ENCODE measurements around the gene FHIT.

Gene FHIT

DNA sequence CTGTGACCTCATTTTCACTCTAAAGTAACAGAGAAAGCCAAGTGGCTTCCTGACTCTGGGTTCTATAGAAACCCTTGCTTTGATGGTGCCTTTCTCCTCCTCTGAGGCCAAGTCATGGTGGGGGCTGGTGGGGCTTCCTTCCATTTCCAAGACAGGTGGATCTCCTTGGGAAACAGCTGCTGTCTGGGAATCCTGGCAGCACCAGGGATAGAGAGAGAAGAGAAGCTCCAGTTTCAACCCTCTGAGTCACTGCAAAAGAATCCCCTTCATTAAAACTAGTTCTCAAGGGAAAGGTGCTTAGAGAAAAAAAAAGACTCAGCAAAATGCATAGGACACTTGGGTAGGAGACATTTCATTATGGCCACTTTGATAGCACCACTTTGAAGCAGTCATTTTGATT, 614.4 kb downstream of the FHIT start:
- no peak for DNase-seq
- intact Hi-C loops (cut with DNase I; ENCODE audit: low total_unique reads): no loop called here
- Histone ChIP-seq H3K27ac (no peak overlapping the region), H3K4me1 (peaks cover 0 to 38% (median 7%) of the 10 kb centered on the region in 4 donors), H3K9me3 (no peaks in the 10 kb centered on the region), H3K27me3 (no peaks in the 10 kb centered on the region), H3K4me3 (no peak overlapping the region), H3K36me3 (no peaks in the 10 kb centered on the region)
- TF ChIP-seq CTCF (IDR thresholded peaks at IDR 0.05): no peak

DNA sequence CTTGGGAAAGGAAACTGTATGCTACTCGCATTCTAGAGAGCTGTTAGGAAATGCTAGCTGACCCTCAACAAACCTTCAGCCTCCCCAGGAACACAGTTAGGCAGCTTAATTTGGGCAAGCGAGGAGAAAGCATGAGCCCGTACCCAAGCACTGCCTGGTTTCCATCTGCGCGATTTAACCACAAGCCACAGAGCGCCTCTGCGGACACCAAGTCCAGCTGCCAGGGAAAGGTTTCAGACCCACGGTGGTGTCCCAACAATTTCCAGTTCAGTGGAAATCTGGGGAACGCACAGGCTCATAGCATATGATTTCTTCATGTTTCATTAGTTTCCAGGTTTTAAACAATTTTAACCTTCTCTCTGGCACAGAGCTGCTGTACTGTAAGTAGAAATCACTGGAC, 617.6 kb downstream of the FHIT start:
- DNase-seq: no peak
- Histone ChIP-seq H3K4me3 (no peak overlapping the region), H3K27me3 (no peaks in the 10 kb centered on the region), H3K4me1 (peaks cover 0 to 30% (median 4%) of the 10 kb centered on the region in 4 donors), H3K36me3 (no peaks in the 10 kb centered on the region), H3K9me3 (no peaks in the 10 kb centered on the region), H3K27ac (peak overlapping the region in 1 of 2 donors; percentile 27)
- intact Hi-C loops (cut with DNase I; ENCODE audit: low total_unique reads): no loop called here
- TF ChIP-seq CTCF (IDR thresholded peaks at IDR 0.05): no peak

DNA sequence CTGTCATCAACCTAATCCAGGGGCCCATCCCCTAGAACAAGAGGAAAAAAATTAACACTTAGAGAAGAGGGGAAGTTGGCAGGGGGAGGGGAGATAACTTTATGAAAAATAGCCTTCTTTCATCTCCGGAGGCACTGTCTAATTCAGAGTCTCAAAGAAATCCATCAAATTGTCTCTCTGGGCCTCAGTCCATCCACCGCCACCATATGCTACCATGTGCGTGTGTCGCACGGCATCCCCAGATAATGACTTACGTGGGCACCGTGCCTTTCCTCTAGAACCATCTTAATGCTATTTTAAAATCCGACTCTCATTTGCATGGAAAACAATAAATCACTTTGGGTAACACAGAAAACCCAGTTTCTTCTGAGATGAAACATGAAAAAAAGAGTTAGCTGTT, 619.7 kb downstream of the FHIT start:
- no peaks in the 10 kb centered on the region for H3K27me3 ChIP-seq
- no peak for DNase-seq
- no peak overlapping the region for H3K27ac ChIP-seq
- no peak for TF ChIP-seq CTCF (IDR thresholded peaks at IDR 0.05)
- intact Hi-C loops (cut with DNase I; ENCODE audit: low total_unique reads): no loop called here
- no peak overlapping the region for H3K4me3 ChIP-seq
- H3K4me1 ChIP-seq: peaks cover 0 to 25% (median 2%) of the 10 kb centered on the region in 4 donors
- H3K36me3 ChIP-seq: no peaks in the 10 kb centered on the region
- no peaks in the 10 kb centered on the region for H3K9me3 ChIP-seq

DNA sequence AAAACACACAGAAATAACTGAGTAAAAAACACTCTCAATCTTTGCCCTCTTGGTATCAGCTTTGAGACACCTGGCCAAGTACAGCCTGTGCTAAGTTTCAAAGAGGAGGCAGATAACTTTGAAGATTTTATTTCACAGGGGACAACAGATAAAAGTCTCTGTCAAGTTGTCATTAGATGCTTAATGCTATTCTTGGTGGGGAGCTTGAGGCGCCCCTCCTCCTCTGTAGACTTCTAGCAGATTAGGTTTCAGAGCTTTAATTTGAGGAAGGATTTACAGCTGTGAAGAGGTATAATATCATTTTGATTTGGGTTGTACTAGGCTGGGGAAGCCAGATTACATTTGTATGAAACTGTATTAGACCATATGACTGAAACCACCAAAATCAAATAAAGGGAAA, 620.3 kb downstream of the FHIT start:
- H3K4me1 ChIP-seq: peaks cover 0 to 19% (median 2%) of the 10 kb centered on the region in 4 donors
- no peaks in the 10 kb centered on the region for H3K27me3 ChIP-seq
- no peaks in the 10 kb centered on the region for H3K9me3 ChIP-seq
- DNase-seq: no peak
- no peaks in the 10 kb centered on the region for H3K36me3 ChIP-seq
- no peak overlapping the region for H3K27ac ChIP-seq
- no peak overlapping the region for H3K4me3 ChIP-seq
- no peak for TF ChIP-seq CTCF (IDR thresholded peaks at IDR 0.05)
- intact Hi-C loops (cut with DNase I; ENCODE audit: low total_unique reads): no loop called here

DNA sequence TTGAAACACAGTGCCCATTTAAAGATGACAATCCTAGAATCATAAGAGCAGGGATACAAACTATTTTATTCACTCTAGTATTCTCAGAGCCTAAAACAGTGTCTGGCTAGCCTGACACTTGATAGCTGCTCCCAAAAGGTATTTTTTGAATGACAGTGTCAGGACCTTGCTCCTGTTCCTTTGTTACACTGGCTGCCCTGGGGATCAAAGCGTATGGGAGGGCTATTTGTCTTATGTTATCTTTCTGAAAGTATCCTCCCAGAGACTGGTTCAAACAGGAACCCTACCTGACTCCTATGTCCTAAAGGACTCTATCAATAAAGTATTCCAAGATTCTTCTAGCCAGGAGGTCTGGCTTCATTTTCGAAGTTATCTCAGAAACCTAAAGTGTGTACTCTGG, 621.4 kb downstream of the FHIT start:
- Histone ChIP-seq H3K27me3 (no peaks in the 10 kb centered on the region), H3K9me3 (no peaks in the 10 kb centered on the region), H3K27ac (no peak overlapping the region), H3K4me1 (peaks cover 0 to 11% (median 2%) of the 10 kb centered on the region in 4 donors), H3K4me3 (no peak overlapping the region), H3K36me3 (no peaks in the 10 kb centered on the region)
- no peak for TF ChIP-seq CTCF (IDR thresholded peaks at IDR 0.05)
- intact Hi-C loops (cut with DNase I; ENCODE audit: low total_unique reads): no loop called here
- DNase-seq: no peak

DNA sequence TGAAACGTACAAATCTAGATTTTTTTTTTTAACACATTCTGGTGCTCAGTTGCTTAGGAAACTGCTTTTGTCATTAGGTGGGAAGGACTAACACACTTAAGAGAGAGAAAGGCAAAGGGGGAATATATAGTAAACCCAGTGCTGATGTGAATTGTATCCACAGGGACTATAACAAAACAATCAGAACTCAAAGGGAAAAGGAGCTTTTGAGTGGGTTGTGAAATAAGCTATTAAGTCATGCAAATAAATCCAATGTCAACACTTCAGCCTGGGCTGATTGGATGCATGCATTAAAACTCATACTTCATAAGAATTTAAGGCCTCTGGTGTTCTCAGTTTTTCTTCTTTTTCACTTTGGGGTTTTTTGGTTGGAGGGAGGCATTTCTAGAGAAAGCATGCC, 628.9 kb downstream of the FHIT start:
- DNase-seq: no peak
- intact Hi-C loops (cut with DNase I; ENCODE audit: low total_unique reads): no loop called here
- no peak for TF ChIP-seq CTCF (IDR thresholded peaks at IDR 0.05)
- H3K36me3 ChIP-seq: no peaks in the 10 kb centered on the region
- H3K27me3 ChIP-seq: no peaks in the 10 kb centered on the region
- H3K27ac ChIP-seq: no peak overlapping the region
- H3K4me1 ChIP-seq: peaks cover 0 to 4% (median 0%) of the 10 kb centered on the region in 4 donors
- H3K9me3 ChIP-seq: no peaks in the 10 kb centered on the region
- H3K4me3 ChIP-seq: no peak overlapping the region

All from tibial artery (tissue), 4 donors.